Stomach (tissue), 9 donors: ENCODE measurements around the gene DNAAF3. TPM values are rescaled to one million over a fixed set of nuclear protein-coding genes. Genes with fewer than 3 reads are reported as not detected.

Source experiments
- DNase-seq, 2 donors: peaks; one replicate each; pipeline versions ENCODE4 v3.0.0 to v3.0.0-alpha.2; 2013 to 2019
- H3K27ac ChIP-seq, 5 donors: fragments of 200-600 bp in 4 of 5; sonication (generic) in 4 of 5; one replicate each; pipeline ENCODE4 v1.5.1; 2013 to 2019; ENCODE audit warnings: mild to moderate bottlenecking in 1 of 5, moderate library complexity in 1 of 5
- H3K27me3 ChIP-seq, 3 donors: fragments of 200-600 bp; sonication (generic); one replicate each; pipeline ENCODE4 v1.5.1; 2017 to 2019; ENCODE audit warnings: mixed run types in 1 of 3
- H3K36me3 ChIP-seq, 4 donors: fragments of 200-600 bp; sonication (generic); 1 replicate in 3 of 4; 2 replicates in 1 of 4; pipeline ENCODE4 v1.5.1; 2016 to 2019
- H3K4me1 ChIP-seq, 4 donors: fragments of 200-600 bp; sonication (generic); one replicate each; pipeline ENCODE4 v1.5.1; 2016 to 2019
- H3K4me3 ChIP-seq, 4 donors: fragments of 200-600 bp; sonication (generic) in 3 of 4; one replicate each; pipeline ENCODE4 v1.5.1; 2016 to 2019; ENCODE audit warnings: mild to moderate bottlenecking in 1 of 4
- H3K9me3 ChIP-seq, 4 donors: fragments of 200-600 bp; sonication (generic); one replicate each; pipeline ENCODE4 v1.5.1; 2016 to 2019
- CTCF ChIP-seq, 7 experiments: fragments of 450-650 bp in 4 of 7; fragments of 200-600 bp in 3 of 7; sonication (generic) in 3 of 7; IDR thresholded peaks; one replicate each; pipeline ENCODE4 v1.5.1; 2016 to 2019; ENCODE audit warnings: antibody characterized with exemption in 7 of 7, control low read depth in 2 of 7, mild to moderate bottlenecking in 1 of 7
- EP300 ChIP-seq: sonication (generic); formaldehyde crosslinking; IDR thresholded peaks from one replicate; pipeline ENCODE4 v1.6.1; 2017; ENCODE audit warnings: antibody characterized with exemption
- POLR2A ChIP-seq, 4 donors: fragments of 450-650 bp; IDR thresholded peaks; one replicate each; pipeline ENCODE4 v1.6.1; 2016; ENCODE audit warnings: antibody characterized with exemption in 4 of 4, control low read depth in 2 of 4, mild to moderate bottlenecking in 1 of 4, moderate library complexity in 1 of 4
- POLR2AphosphoS5 ChIP-seq, 3 donors: sonication (generic); formaldehyde crosslinking; IDR thresholded peaks; one replicate each; pipeline ENCODE4 v1.6.1; 2016; ENCODE audit warnings: antibody characterized with exemption in 3 of 3
- WGBS, 5 donors: extraction: QIAGEN DNeasy Blood & Tissue Kit in 3 of 5; methylation state at CpG; one replicate each; pipeline versions ENCODE4 v1.1.5 to v1.1.7; 2013 to 2018; 5-methylcytosine and 5-hydroxymethylcytosine counted together
- intact Hi-C: fragments of 100-400 bp; cut with DNase I; formaldehyde crosslinking; loops from one replicate; pipeline ENCODE4 v1.15.1; 2023; ENCODE audit warnings: low total_unique reads
- polyA plus RNA-seq, 3 donors: library from polyadenylated mRNA; stranded (reverse); fragments of 200-250 nt; gene quantifications; one replicate each; pipeline ENCODE4 v1.2.3, GENCODE V29; 2013
- small RNA-seq, 4 donors: library from RNA; depleted of rRNA; stranded (forward); fragments of <200 nt; gene quantifications; one replicate each; pipeline ENCODE3, GENCODE V24; 2016
- total RNA-seq, 5 donors: library from RNA; depleted of rRNA; stranded (reverse); fragments of >200 nt; gene quantifications; one replicate each; pipeline versions ENCODE4 v1.1.0 to v1.2.3, GENCODE V29; 2014 to 2016
- donor health status: healthy with polysubstance abuse.
- donor health status: Bipolar disorder and iron deficiency.
- donor health status: healthy.

Gene DNAAF3
- total and polyA plus RNA-seq, 8 donors = 0.68 to 1.9 (median 0.75) TPM; not detected in 5

GRCh38 chr19:55109527-55110291 lies 56.7 kb downstream of the DNAAF3 start:
- Histone ChIP-seq H3K27me3 (no peaks in the 10 kb centered on the region), H3K4me1 (peaks cover 17 to 42% (median 25%) of the 10 kb centered on the region in 4 donors), H3K4me3 (no peak overlapping the region), H3K36me3 (peaks cover 22 to 64% (median 51%) of the 10 kb centered on the region in 4 donors), H3K9me3 (no peaks in the 10 kb centered on the region), H3K27ac (peak overlapping the region in 1 of 5 donors; percentile 54)
- TF ChIP-seq CTCF (IDR thresholded peaks at IDR 0.05) (no peak), EP300 (no peak), POLR2A (IDR thresholded peaks at IDR 0.05) (no peak), POLR2AphosphoS5 (IDR thresholded peaks at IDR 0.05) (no peak)
- no peak for DNase-seq
- 81 to 89% (median 86%) methylated on average over 16 to 20 of the region's 20 CpGs for WGBS, 5 donors
- intact Hi-C loops = no loop called here

Small RNA genes lying within 50 kb of the gene (small RNA-seq; reads per million reads assigned to genes)
- gene MIR7975 = 0 reads per million in 4 donors
- 0 reads per million in 4 donors for gene RF01210

Other genes starting within 250 kb of the DNAAF3 start
- gene NLRP7, start 219.1 kb downstream of the DNAAF3 start, total RNA-seq = not detected
- not detected for gene NLRP7, start 219.1 kb downstream of the DNAAF3 start, polyA plus RNA-seq
- gene NLRP2, start 200.2 kb downstream of the DNAAF3 start, total RNA-seq = 10 to 100 TPM in 4 of 5 donors, 1 to 10 TPM in 1; 9.4 to 23.5 (median 15.6) TPM
- 10 to 100 TPM in 1 of 3 donors, 1 to 10 TPM in 2; 2.1 to 11.8 (median 4.8) TPM for gene NLRP2, start 200.2 kb downstream of the DNAAF3 start, polyA plus RNA-seq
- 1 to 10 TPM in 1 of 5 donors, not detected in 4; 3.5 TPM for gene GP6, start 128.3 kb downstream of the DNAAF3 start, total RNA-seq
- under 1 TPM in 1 of 3 donors, not detected in 2; 0.43 TPM for gene GP6, start 128.3 kb downstream of the DNAAF3 start, polyA plus RNA-seq
- 100 to 1,000 TPM in 1 of 5 donors, 10 to 100 TPM in 4; 20.6 to 124 (median 28.8) TPM for gene RDH13, start 103.5 kb downstream of the DNAAF3 start, total RNA-seq
- gene RDH13, start 103.5 kb downstream of the DNAAF3 start, polyA plus RNA-seq = 10 to 100 TPM; 13.1 to 22.0 (median 20.3) TPM
- gene EPS8L1, start 90.7 kb downstream of the DNAAF3 start, total RNA-seq = 100 to 1,000 TPM in 3 of 5 donors, 10 to 100 TPM in 2; 32.3 to 303 (median 114) TPM
- 100 to 1,000 TPM in 1 of 3 donors, 10 to 100 TPM in 2; 82.3 to 320 (median 87.5) TPM for gene EPS8L1, start 90.7 kb downstream of the DNAAF3 start, polyA plus RNA-seq
- gene PPP1R12C, start 49.0 kb downstream of the DNAAF3 start, total RNA-seq = 100 to 1,000 TPM in 4 of 5 donors, 10 to 100 TPM in 1; 52.7 to 261 (median 167) TPM
- 100 to 1,000 TPM in 1 of 3 donors, 10 to 100 TPM in 2; 77.0 to 136 (median 82.6) TPM for gene PPP1R12C, start 49.0 kb downstream of the DNAAF3 start, polyA plus RNA-seq
- gene TNNT1, start 17.4 kb downstream of the DNAAF3 start, total RNA-seq = 1 to 10 TPM in 1 of 5 donors, not detected in 4; 1.1 TPM
- 10 to 100 TPM in 1 of 3 donors, 1 to 10 TPM in 1, under 1 TPM in 1; 0.87 to 19.6 (median 6.7) TPM for gene TNNT1, start 17.4 kb downstream of the DNAAF3 start, polyA plus RNA-seq
- gene TNNI3, start 8.9 kb downstream of the DNAAF3 start, total RNA-seq = not detected
- 10 to 100 TPM in 1 of 3 donors, 1 to 10 TPM in 2; 4.2 to 14.1 (median 7.8) TPM for gene TNNI3, start 8.9 kb downstream of the DNAAF3 start, polyA plus RNA-seq
- 1 to 10 TPM in 1 of 5 donors, not detected in 4; 1.8 TPM for gene SYT5, start 13.7 kb upstream of the DNAAF3 start, total RNA-seq
- gene SYT5, start 13.7 kb upstream of the DNAAF3 start, polyA plus RNA-seq = 1 to 10 TPM in 2 of 3 donors, under 1 TPM in 1; 0.20 to 2.8 (median 1.7) TPM
- 10 to 100 TPM; 34.9 to 83.9 (median 52.5) TPM for gene PTPRH, start 42.9 kb upstream of the DNAAF3 start, total RNA-seq
- gene PTPRH, start 42.9 kb upstream of the DNAAF3 start, polyA plus RNA-seq = 10 to 100 TPM in 2 of 3 donors, 1 to 10 TPM in 1; 5.3 to 22.5 (median 17.3) TPM
- 10 to 100 TPM in 2 of 5 donors, 1 to 10 TPM in 2, under 1 TPM in 1; 0.29 to 47.8 (median 4.9) TPM for gene TMEM86B, start 62.1 kb upstream of the DNAAF3 start, total RNA-seq
- gene TMEM86B, start 62.1 kb upstream of the DNAAF3 start, polyA plus RNA-seq = 10 to 100 TPM in 2 of 3 donors, 1 to 10 TPM in 1; 9.1 to 12.4 (median 10.4) TPM
- 100 to 1,000 TPM in 1 of 5 donors, 10 to 100 TPM in 4; 36.9 to 112 (median 79.9) TPM for gene PPP6R1, start 92.4 kb upstream of the DNAAF3 start, total RNA-seq
- gene PPP6R1, start 92.4 kb upstream of the DNAAF3 start, polyA plus RNA-seq = 10 to 100 TPM; 19.5 to 33.6 (median 24.4) TPM
- gene HSPBP1, start 113.5 kb upstream of the DNAAF3 start, total RNA-seq = 10 to 100 TPM in 3 of 5 donors, 1 to 10 TPM in 2; 5.3 to 69.2 (median 14.9) TPM
- gene HSPBP1, start 113.5 kb upstream of the DNAAF3 start, polyA plus RNA-seq = 10 to 100 TPM; 27.5 to 40.2 (median 32.6) TPM
- gene BRSK1, start 117.4 kb upstream of the DNAAF3 start, total RNA-seq = 10 to 100 TPM in 2 of 5 donors, 1 to 10 TPM in 1, not detected in 2; 5.7 to 67.7 (median 45.1) TPM
- 1 to 10 TPM; 1.5 to 5.0 (median 2.4) TPM for gene BRSK1, start 117.4 kb upstream of the DNAAF3 start, polyA plus RNA-seq
- 10 to 100 TPM in 1 of 5 donors, 1 to 10 TPM in 2, not detected in 2; 1.3 to 15.8 (median 3.3) TPM for gene TMEM150B, start 158.7 kb upstream of the DNAAF3 start, total RNA-seq
- under 1 TPM; 0.18 to 0.92 (median 0.87) TPM for gene TMEM150B, start 158.7 kb upstream of the DNAAF3 start, polyA plus RNA-seq
- gene KMT5C, start 173.3 kb upstream of the DNAAF3 start, total RNA-seq = 100 to 1,000 TPM in 2 of 5 donors, 10 to 100 TPM in 2, 1 to 10 TPM in 1; 4.1 to 122 (median 27.7) TPM
- 1 to 10 TPM; 2.7 to 7.4 (median 5.5) TPM for gene KMT5C, start 173.3 kb upstream of the DNAAF3 start, polyA plus RNA-seq
- gene COX6B2, start 188.1 kb upstream of the DNAAF3 start, total RNA-seq = 10 to 100 TPM in 1 of 5 donors, not detected in 4; 18.2 TPM
- gene COX6B2, start 188.1 kb upstream of the DNAAF3 start, polyA plus RNA-seq = under 1 TPM in 2 of 3 donors, not detected in 1; 0.19 to 0.93 TPM
- not detected for gene GARIN5B, start 196.6 kb upstream of the DNAAF3 start, total RNA-seq
- not detected for gene GARIN5B, start 196.6 kb upstream of the DNAAF3 start, polyA plus RNA-seq
- 1 to 10 TPM in 2 of 5 donors, not detected in 3; 1.3 TPM for gene IL11, start 203.8 kb upstream of the DNAAF3 start, total RNA-seq
- 10 to 100 TPM in 1 of 3 donors, 1 to 10 TPM in 2; 1.0 to 17.4 (median 1.4) TPM for gene IL11, start 203.8 kb upstream of the DNAAF3 start, polyA plus RNA-seq
- not detected for gene TMEM190, start 210.2 kb upstream of the DNAAF3 start, total RNA-seq
- 1 to 10 TPM in 1 of 3 donors, under 1 TPM in 1, not detected in 1; 0.68 to 1.3 TPM for gene TMEM190, start 210.2 kb upstream of the DNAAF3 start, polyA plus RNA-seq
- 100 to 1,000 TPM in 1 of 5 donors, 10 to 100 TPM in 1, 1 to 10 TPM in 1, not detected in 2; 5.4 to 504 (median 36.1) TPM for gene TMEM238, start 217.7 kb upstream of the DNAAF3 start, total RNA-seq
- under 1 TPM in 2 of 3 donors, not detected in 1; 0.75 to 0.83 TPM for gene TMEM238, start 217.7 kb upstream of the DNAAF3 start, polyA plus RNA-seq
- gene RPL28, start 219.3 kb upstream of the DNAAF3 start, total RNA-seq = 100 to 1,000 TPM in 4 of 5 donors, 10 to 100 TPM in 1; 47.5 to 854 (median 193) TPM
- gene RPL28, start 219.3 kb upstream of the DNAAF3 start, polyA plus RNA-seq = 1,000 to 10,000 TPM; 2,029 to 2,388 (median 2,037) TPM
- 10 to 100 TPM in 3 of 5 donors, 1 to 10 TPM in 2; 8.0 to 43.3 (median 20.2) TPM for gene UBE2S, start 241.2 kb upstream of the DNAAF3 start, total RNA-seq
- 10 to 100 TPM; 11.6 to 13.1 (median 13.1) TPM for gene UBE2S, start 241.2 kb upstream of the DNAAF3 start, polyA plus RNA-seq